ENCODE data around the gene SCARB1. TPM values are rescaled to one million over a fixed set of nuclear protein-coding genes. Genes with fewer than 3 reads are reported as not detected.

The SCARB1 gene
- total and polyA plus RNA-seq, 2 donors (not counting 3 experiments of a cell fraction or from before 2014, with no cell fraction given), result 125 to 141 TPM

GRCh38 chr12:124898200-124898922 is 34.7 kb upstream of the SCARB1 start:
- Histone ChIP-seq H3K36me3 (ENCODE audit: control insufficient read depth in 2 of 2, extremely low read depth in 1 of 2, insufficient read depth in 2 of 2, low read length in 2 of 2) (no peaks in the 10 kb centered on the region), H2AFZ (ENCODE audit: low read depth, low read length) (no peak overlapping the region), H3K27me3 (ENCODE audit: control insufficient read depth in 2 of 2, insufficient read depth in 2 of 2, low read length in 2 of 2) (no peaks in the 10 kb centered on the region), H3K4me3 (replicated peaks in 1 of 3; ENCODE audit: insufficient read depth in 1 of 3, low read depth in 1 of 3, low read length in 3 of 3) (no peak overlapping the region), H3K9me3 (replicated peaks; ENCODE audit: control insufficient read depth, insufficient read depth, low read length) (no peaks in the 10 kb centered on the region), H3K9me1 (replicated peaks; ENCODE audit: control insufficient read depth, extremely low read depth, insufficient read depth, low read length) (no peaks in the 10 kb centered on the region), H3K27ac (ENCODE audit: insufficient read depth, low read depth, low read length) (no peak overlapping the region), H3K9ac (replicated peaks; ENCODE audit: extremely low read depth, insufficient read depth, low read length) (no peak overlapping the region), H4K20me1 (replicated peaks; ENCODE audit: control insufficient read depth, extremely low read depth, insufficient read depth, low read length) (no peaks in the 10 kb centered on the region), H3K4me2 (ENCODE audit: insufficient read depth, low read length) (no peak overlapping the region), H3K79me2 (ENCODE audit: control insufficient read depth, insufficient read depth, low read length) (no peaks in the 10 kb centered on the region), H3K4me1 (ENCODE audit: control insufficient read depth, extremely low read depth, insufficient read depth, low read length) (no peaks in the 10 kb centered on the region)
- dilution Hi-C loops (cut with MboI; ENCODE audit: extremely low pct_ligation_motif_present, low sequenced_read_pairs), result no loop called here
- peak; percentile 34 to 74 for TF ChIP-seq CTCF (IDR thresholded peaks at IDR 0.05; ENCODE audit: extremely low read depth in 1 of 2, insufficient read depth in 1 of 2, low read depth in 1 of 2, low read length in 2 of 2)
- TF ChIP-seq POLR2A (IDR thresholded peaks at IDR 0.05; ENCODE audit: low read depth, low read length), result no peak
- ChIA-PET CTCF (interaction anchor here (0.6 to 1.0 kb wide), 2 partner anchors 9 to 106 kb away, joined by 3 read pairs; no protein-coding TSS in a partner anchor), POLR2A (no interaction called here)
- DNase-seq (ENCODE audit: low read depth, low spot score), result peak; percentile 40
- intact Hi-C loops (cut with micrococcal nuclease), result no loop called here
- no peak for FAIRE-seq
- BruUV-seq (replicated peaks), result no TSS peak

DNA sequence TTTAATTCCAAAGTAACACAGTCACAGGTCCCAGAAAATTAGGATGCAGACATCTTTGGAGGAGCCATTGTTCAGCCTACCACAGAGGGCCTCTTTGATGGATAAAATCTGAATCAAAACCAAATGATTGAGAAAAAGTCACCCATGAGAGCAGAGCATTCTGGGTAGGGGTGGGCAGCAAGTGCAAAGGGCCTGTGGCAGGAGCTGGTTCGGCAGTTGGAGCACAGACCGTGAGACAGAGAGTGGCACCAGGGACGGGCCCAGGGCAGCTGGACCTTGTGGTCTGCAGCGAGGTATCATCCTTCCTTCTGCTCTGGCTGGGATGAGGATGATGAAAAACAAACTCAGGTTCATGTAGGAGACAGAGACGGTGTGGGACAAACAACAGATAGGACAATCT is 32.8 kb upstream of the SCARB1 start:
- intact Hi-C loops (cut with micrococcal nuclease), result no loop called here
- no peaks in the 10 kb centered on the region for H3K27me3 ChIP-seq (ENCODE audit: control insufficient read depth in 2 of 2, insufficient read depth in 2 of 2, low read length in 2 of 2)
- no peak for TF ChIP-seq FOS (IDR thresholded peaks at IDR 0.05; ENCODE audit: borderline replicate concordance, insufficient read depth, low read length)
- TF ChIP-seq, protein P1, sequence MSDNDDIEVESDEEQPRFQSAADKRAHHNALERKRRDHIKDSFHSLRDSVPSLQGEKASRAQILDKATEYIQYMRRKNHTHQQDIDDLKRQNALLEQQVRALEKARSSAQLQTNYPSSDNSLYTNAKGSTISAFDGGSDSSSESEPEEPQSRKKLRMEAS (IDR thresholded peaks at IDR 0.05; ENCODE audit: insufficient read depth, insufficient read length), result no peak
- ChIA-PET POLR2A (no interaction called here), CTCF (interaction anchor here (1.6 kb wide), 1 partner anchor 10 kb away, joined by 8 read pairs; no protein-coding TSS in a partner anchor)
- H3K9me1 ChIP-seq (replicated peaks; ENCODE audit: control insufficient read depth, extremely low read depth, insufficient read depth, low read length), result no peaks in the 10 kb centered on the region
- no peaks in the 10 kb centered on the region for H3K9me3 ChIP-seq (replicated peaks; ENCODE audit: control insufficient read depth, insufficient read depth, low read length)
- H3K4me2 ChIP-seq (ENCODE audit: insufficient read depth, low read length), result no peak overlapping the region
- dilution Hi-C loops (cut with MboI; ENCODE audit: extremely low pct_ligation_motif_present, low sequenced_read_pairs), result no loop called here
- BruUV-seq (replicated peaks), result no TSS peak
- H3K4me1 ChIP-seq (ENCODE audit: control insufficient read depth, extremely low read depth, insufficient read depth, low read length), result no peaks in the 10 kb centered on the region
- H2AFZ ChIP-seq (ENCODE audit: low read depth, low read length), result no peak overlapping the region
- H3K36me3 ChIP-seq (ENCODE audit: control insufficient read depth in 2 of 2, extremely low read depth in 1 of 2, insufficient read depth in 2 of 2, low read length in 2 of 2), result no peaks in the 10 kb centered on the region
- DNase-seq (ENCODE audit: low read depth, low spot score), result no peak
- no peak for FAIRE-seq
- no peak overlapping the region for H3K27ac ChIP-seq (ENCODE audit: insufficient read depth, low read depth, low read length)
- no peak overlapping the region for H3K4me3 ChIP-seq (replicated peaks in 1 of 3; ENCODE audit: insufficient read depth in 1 of 3, low read depth in 1 of 3, low read length in 3 of 3)
- H3K9ac ChIP-seq (replicated peaks; ENCODE audit: extremely low read depth, insufficient read depth, low read length), result no peak overlapping the region
- no peaks in the 10 kb centered on the region for H3K79me2 ChIP-seq (ENCODE audit: control insufficient read depth, insufficient read depth, low read length)
- H4K20me1 ChIP-seq (replicated peaks; ENCODE audit: control insufficient read depth, extremely low read depth, insufficient read depth, low read length), result no peaks in the 10 kb centered on the region
